ENCODE measurements around the gene DCLK1.

DNA sequence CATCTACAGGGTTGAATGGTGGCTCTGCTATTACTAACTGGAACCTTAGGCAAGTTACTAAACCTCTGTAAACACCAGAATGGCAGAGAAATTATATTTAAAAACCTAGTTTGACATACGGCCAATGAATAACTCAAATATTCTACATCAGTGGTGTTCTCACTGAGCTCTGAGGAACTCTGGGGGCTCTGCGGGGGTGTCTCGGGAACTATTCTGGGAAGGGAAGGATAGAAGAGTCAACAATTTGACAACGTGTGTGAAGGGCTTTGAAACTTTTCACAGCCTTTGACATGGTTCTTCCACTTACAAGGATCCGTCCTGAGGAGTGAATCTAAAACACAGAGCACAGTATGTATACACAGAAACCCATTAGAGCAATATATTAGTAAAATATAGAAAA lies 44.4 kb upstream of the DCLK1 start:
- TF ChIP-seq, protein P1, sequence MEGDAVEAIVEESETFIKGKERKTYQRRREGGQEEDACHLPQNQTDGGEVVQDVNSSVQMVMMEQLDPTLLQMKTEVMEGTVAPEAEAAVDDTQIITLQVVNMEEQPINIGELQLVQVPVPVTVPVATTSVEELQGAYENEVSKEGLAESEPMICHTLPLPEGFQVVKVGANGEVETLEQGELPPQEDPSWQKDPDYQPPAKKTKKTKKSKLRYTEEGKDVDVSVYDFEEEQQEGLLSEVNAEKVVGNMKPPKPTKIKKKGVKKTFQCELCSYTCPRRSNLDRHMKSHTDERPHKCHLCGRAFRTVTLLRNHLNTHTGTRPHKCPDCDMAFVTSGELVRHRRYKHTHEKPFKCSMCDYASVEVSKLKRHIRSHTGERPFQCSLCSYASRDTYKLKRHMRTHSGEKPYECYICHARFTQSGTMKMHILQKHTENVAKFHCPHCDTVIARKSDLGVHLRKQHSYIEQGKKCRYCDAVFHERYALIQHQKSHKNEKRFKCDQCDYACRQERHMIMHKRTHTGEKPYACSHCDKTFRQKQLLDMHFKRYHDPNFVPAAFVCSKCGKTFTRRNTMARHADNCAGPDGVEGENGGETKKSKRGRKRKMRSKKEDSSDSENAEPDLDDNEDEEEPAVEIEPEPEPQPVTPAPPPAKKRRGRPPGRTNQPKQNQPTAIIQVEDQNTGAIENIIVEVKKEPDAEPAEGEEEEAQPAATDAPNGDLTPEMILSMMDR (conservative IDR thresholded peaks at IDR 0.05) = no peak
- TF ChIP-seq EZH2 (IDR thresholded peaks at IDR 0.05; ENCODE audit: low read depth) = no peak
